Measurements from ENCODE around the gene TBATA. TPM values are rescaled to one million over a fixed set of nuclear protein-coding genes. Genes with fewer than 3 reads are reported as not detected.

Gene TBATA
- total RNA-seq, 6 experiments from 2014 or later: not detected

GRCh38 chr10:70779088-70779487, 6.1 kb downstream of the TBATA start:
- Histone ChIP-seq H3K9me3 (no peaks in the 10 kb centered on the region), H3K4me1 (no peaks in the 10 kb centered on the region), H3K4me3 (no peak overlapping the region), H3K27ac (no peak overlapping the region), H3K36me3 (no peaks in the 10 kb centered on the region), H3K27me3 (no peaks in the 10 kb centered on the region)
- ATAC-seq: no peak
- TF ChIP-seq, protein P1, sequence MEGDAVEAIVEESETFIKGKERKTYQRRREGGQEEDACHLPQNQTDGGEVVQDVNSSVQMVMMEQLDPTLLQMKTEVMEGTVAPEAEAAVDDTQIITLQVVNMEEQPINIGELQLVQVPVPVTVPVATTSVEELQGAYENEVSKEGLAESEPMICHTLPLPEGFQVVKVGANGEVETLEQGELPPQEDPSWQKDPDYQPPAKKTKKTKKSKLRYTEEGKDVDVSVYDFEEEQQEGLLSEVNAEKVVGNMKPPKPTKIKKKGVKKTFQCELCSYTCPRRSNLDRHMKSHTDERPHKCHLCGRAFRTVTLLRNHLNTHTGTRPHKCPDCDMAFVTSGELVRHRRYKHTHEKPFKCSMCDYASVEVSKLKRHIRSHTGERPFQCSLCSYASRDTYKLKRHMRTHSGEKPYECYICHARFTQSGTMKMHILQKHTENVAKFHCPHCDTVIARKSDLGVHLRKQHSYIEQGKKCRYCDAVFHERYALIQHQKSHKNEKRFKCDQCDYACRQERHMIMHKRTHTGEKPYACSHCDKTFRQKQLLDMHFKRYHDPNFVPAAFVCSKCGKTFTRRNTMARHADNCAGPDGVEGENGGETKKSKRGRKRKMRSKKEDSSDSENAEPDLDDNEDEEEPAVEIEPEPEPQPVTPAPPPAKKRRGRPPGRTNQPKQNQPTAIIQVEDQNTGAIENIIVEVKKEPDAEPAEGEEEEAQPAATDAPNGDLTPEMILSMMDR (IDR thresholded peaks at IDR 0.05): no peak
- TF ChIP-seq POLR2A (IDR thresholded peaks at IDR 0.05): no peak
- intact Hi-C loops (cut with DNase I): no loop called here
- no CpG with 5 or more reads among the region's 2 CpGs for WGBS (ENCODE audit: insufficient coverage, low coverage, low lambda C conversion rate, missing lambda C conversion rate)
- DNase-seq: no peak

GRCh38 chr10:70778267-70778924, 6.8 kb downstream of the TBATA start:
- H3K27me3 ChIP-seq: no peaks in the 10 kb centered on the region
- DNase-seq (no peak), ATAC-seq (no peak)
- H3K27ac ChIP-seq: no peak overlapping the region
- no peak for TF ChIP-seq POLR2A (IDR thresholded peaks at IDR 0.05)
- TF ChIP-seq, protein P1 (IDR thresholded peaks at IDR 0.05): no peak
- 51% methylated on average over 6 of the region's 9 CpGs for WGBS (ENCODE audit: insufficient coverage, low coverage, low lambda C conversion rate, missing lambda C conversion rate)
- no peaks in the 10 kb centered on the region for H3K9me3 ChIP-seq
- no peak overlapping the region for H3K4me3 ChIP-seq
- intact Hi-C loops (cut with DNase I): no loop called here
- H3K4me1 ChIP-seq: no peaks in the 10 kb centered on the region
- H3K36me3 ChIP-seq: no peaks in the 10 kb centered on the region

DNA sequence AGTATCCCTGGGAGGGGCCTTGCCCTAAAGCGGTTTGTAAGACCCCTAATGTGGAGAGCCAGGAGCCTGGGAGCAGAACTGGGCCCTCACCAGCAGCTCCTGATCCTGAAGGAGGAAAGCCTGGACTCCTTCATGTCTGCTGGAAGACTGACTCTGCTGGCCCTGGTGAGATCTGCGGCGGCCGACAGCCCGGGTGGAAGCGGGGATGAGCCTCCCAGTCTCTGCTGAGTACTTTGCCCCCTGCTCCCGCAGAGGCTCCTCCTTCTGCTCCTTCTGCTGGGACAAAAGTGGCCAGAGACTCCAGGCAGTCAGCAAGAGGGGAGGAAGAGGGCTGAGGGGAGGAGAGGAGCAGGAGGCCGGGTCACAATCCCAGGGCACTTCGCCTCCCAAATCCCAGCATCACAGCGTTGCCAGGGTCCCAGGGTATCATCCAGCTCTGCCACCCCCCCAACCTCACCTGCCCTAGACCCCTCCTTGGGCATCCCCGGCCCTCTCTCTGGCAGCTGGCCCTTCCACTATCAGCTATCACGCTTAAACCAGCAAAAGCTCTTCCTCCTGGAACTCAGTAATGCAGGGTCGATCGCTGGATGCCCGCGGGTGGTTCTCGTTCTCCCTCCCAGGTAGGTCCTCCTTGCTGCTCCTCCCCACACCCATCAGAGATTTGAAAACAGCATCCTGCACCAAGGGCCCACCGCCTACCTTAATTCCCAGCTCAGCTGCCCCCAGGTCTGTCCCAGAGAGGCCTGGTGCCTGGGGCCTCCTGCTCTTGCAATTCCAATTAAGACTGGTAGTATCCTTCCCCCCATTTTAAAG, 7.9 kb downstream of the TBATA start:
- TF ChIP-seq, protein P1 (IDR thresholded peaks at IDR 0.05): no peak
- TF ChIP-seq POLR2A (IDR thresholded peaks at IDR 0.05): no peak
- Histone ChIP-seq H3K27ac (no peak overlapping the region), H3K9me3 (no peaks in the 10 kb centered on the region), H3K27me3 (no peaks in the 10 kb centered on the region), H3K4me1 (no peaks in the 10 kb centered on the region), H3K36me3 (no peaks in the 10 kb centered on the region), H3K4me3 (no peak overlapping the region)
- DNase-seq (no peak), ATAC-seq (no peak)
- intact Hi-C loops (cut with DNase I): no loop called here
- WGBS (ENCODE audit: insufficient coverage, low coverage, low lambda C conversion rate, missing lambda C conversion rate): 92% methylated on average over 5 of the region's 18 CpGs

DNA sequence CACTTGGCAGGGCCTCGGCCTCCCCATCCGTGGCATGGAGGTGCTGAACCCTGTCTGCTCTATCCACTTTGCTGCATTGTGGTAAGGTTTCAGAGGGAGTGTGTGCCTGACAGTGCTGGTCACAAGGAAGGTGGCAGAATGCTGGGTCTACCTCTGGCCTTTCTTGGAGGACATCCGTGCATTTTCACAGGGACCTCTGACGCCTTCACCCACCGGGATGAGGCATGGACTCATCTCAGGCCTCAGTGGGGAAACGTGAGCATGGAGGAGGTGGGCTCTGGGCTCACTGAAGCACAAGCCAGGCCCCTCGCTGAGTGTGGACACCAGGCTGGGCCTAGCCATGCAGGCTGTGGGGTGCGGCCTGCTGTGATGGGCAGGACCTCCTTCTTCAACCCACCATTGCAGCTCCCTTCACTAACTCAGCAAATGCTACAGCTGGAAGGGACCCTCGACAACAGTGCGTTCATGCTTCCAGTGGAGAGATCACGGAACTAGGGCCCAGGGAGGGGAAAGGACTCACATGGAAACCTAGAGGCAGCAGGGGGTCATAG, 8.6 kb downstream of the TBATA start:
- TF ChIP-seq, protein P1 (IDR thresholded peaks at IDR 0.05): no peak
- no peak for TF ChIP-seq POLR2A (IDR thresholded peaks at IDR 0.05)
- Histone ChIP-seq H3K27me3 (no peaks in the 10 kb centered on the region), H3K36me3 (no peaks in the 10 kb centered on the region), H3K4me3 (no peak overlapping the region), H3K4me1 (no peaks in the 10 kb centered on the region), H3K9me3 (no peaks in the 10 kb centered on the region), H3K27ac (no peak overlapping the region)
- DNase-seq: no peak
- ATAC-seq: no peak
- intact Hi-C loops (cut with DNase I): no loop called here
- WGBS (ENCODE audit: insufficient coverage, low coverage, low lambda C conversion rate, missing lambda C conversion rate): no CpG with 5 or more reads among the region's 11 CpGs

All from right lobe of liver (tissue), 6 donors.